DOHH2 (cell line): ENCODE data around the gene ZG16.

Experiments
- CTCF ChIP-seq: fragments of 200-600 bp; sonication (generic); IDR thresholded peaks from one replicate; pipeline ENCODE4 v1.5.1; 2014; ENCODE audit warnings: antibody characterized with exemption, mild to moderate bottlenecking, low read depth, low read length; ENCODE audit not compliant: poor library complexity, severe bottlenecking
- EZH2phosphoT487 ChIP-seq: fragments of 200-600 bp; sonication (generic); IDR thresholded peaks from 2 replicates; pipeline ENCODE4 v1.6.1; 2017; ENCODE audit warnings: borderline replicate concordance, mild to moderate bottlenecking, antibody characterized with exemption, low read length, moderate library complexity, mixed read lengths

- no peak for TF ChIP-seq CTCF
- TF ChIP-seq EZH2phosphoT487 = no peak
These were observed 37.1 kb downstream of the ZG16 start for GRCh38 chr16:29815032-29815721.
